ENCODE measurements around the gene NRROS. TPM values are rescaled to one million over a fixed set of nuclear protein-coding genes. Genes with fewer than 3 reads are reported as not detected.
"Not testable (repeated sequence)": the region's sequence is repeated elsewhere in the genome, so short reads cannot be mapped to it uniquely, and the experiment has no call there.

Gene NRROS
- total RNA-seq, 1 donor from 2014 or later: 1.3 TPM

- Mint-ChIP-seq H3K9me3 (peaks cover 8% of the 10 kb centered on the region), H3K27me3 (ENCODE audit: low read depth) (peaks cover 1% of the 10 kb centered on the region), H3K4me1 (peaks cover 8% of the 10 kb centered on the region), H3K36me3 (no peaks in the 10 kb centered on the region), H3K4me3 (no peak overlapping the region), H3K27ac (no peak overlapping the region)
- DNase-seq (ENCODE audit: low spot score in 2 of 2, unreplicated experiment in 2 of 2): no peak
- TF ChIP-seq CTCF (IDR thresholded peaks at IDR 0.05; ENCODE audit: unreplicated experiment): no peak
These were observed 29.5 kb upstream of the NRROS start for GRCh38 chr3:196609805-196610515.

GRCh38 chr3:196611761-196612483, 27.6 kb upstream of the NRROS start:
- Mint-ChIP-seq H3K27ac (peak overlapping the region; percentile 28), H3K27me3 (ENCODE audit: low read depth) (no peaks in the 10 kb centered on the region), H3K4me1 (peaks cover 8% of the 10 kb centered on the region), H3K4me3 (no peak overlapping the region), H3K9me3 (peaks cover 8% of the 10 kb centered on the region), H3K36me3 (no peaks in the 10 kb centered on the region)
- DNase-seq (ENCODE audit: low spot score in 2 of 2, unreplicated experiment in 2 of 2): no peak
- TF ChIP-seq CTCF (IDR thresholded peaks at IDR 0.05; ENCODE audit: unreplicated experiment): no peak

- not testable (repeated sequence) for H3K4me3 Mint-ChIP-seq; H3K36me3 Mint-ChIP-seq; H3K27me3 Mint-ChIP-seq (ENCODE audit: low read depth); DNase-seq (ENCODE audit: low spot score in 2 of 2, unreplicated experiment in 2 of 2); H3K9me3 Mint-ChIP-seq; H3K27ac Mint-ChIP-seq; H3K4me1 Mint-ChIP-seq
These were observed 24.3 kb upstream of the NRROS start for GRCh38 chr3:196615234-196615633.

GRCh38 chr3:196617256-196617655, 22.2 kb upstream of the NRROS start:
- no peak overlapping the region for H3K27ac Mint-ChIP-seq

GRCh38 chr3:196619223-196619622, 20.3 kb upstream of the NRROS start:
- no peak overlapping the region for H3K27ac Mint-ChIP-seq
- no peaks in the 10 kb centered on the region for H3K27me3 Mint-ChIP-seq (ENCODE audit: low read depth)
- no peaks in the 10 kb centered on the region for H3K36me3 Mint-ChIP-seq
- no peak for DNase-seq (ENCODE audit: low spot score in 2 of 2, unreplicated experiment in 2 of 2)
- TF ChIP-seq CTCF (IDR thresholded peaks at IDR 0.05; ENCODE audit: unreplicated experiment): no peak
- H3K4me1 Mint-ChIP-seq: no peaks in the 10 kb centered on the region
- H3K4me3 Mint-ChIP-seq: no peak overlapping the region
- H3K9me3 Mint-ChIP-seq: no peaks in the 10 kb centered on the region

More at GRCh38 chr3:196617256-196617655, 22.2 kb upstream of the NRROS start:
- DNase-seq (ENCODE audit: low spot score in 2 of 2, unreplicated experiment in 2 of 2): no peak
- Mint-ChIP-seq H3K27me3 (ENCODE audit: low read depth) (no peaks in the 10 kb centered on the region), H3K9me3 (no peaks in the 10 kb centered on the region), H3K4me3 (no peak overlapping the region), H3K4me1 (peaks cover 3% of the 10 kb centered on the region), H3K36me3 (no peaks in the 10 kb centered on the region)
- TF ChIP-seq CTCF (IDR thresholded peaks at IDR 0.05; ENCODE audit: unreplicated experiment): no peak

GRCh38 chr3:196619627-196620026, 19.9 kb upstream of the NRROS start:
- not testable (repeated sequence) for H3K9me3 Mint-ChIP-seq; H3K36me3 Mint-ChIP-seq; H3K4me3 Mint-ChIP-seq; DNase-seq (ENCODE audit: low spot score in 2 of 2, unreplicated experiment in 2 of 2); H3K27me3 Mint-ChIP-seq (ENCODE audit: low read depth); H3K4me1 Mint-ChIP-seq; H3K27ac Mint-ChIP-seq

Measured in mesothelial cell of epicardium (in vitro differentiated cells).